ENCODE results near the gene APOL3.
"Not testable (repeated sequence)": the region's sequence is repeated elsewhere in the genome, so short reads cannot be mapped to it uniquely, and the experiment has no call there.

GRCh38 chr22:36187862-36188261, 27.3 kb upstream of the APOL3 start:
- TF ChIP-seq CTCF (conservative IDR thresholded peaks at IDR 0.05; ENCODE audit: low read length); EZH2phosphoT487 (IDR thresholded peaks at IDR 0.05; ENCODE audit: borderline replicate concordance): not testable (repeated sequence)
